H1 (cell line): ENCODE data around the gene HEBP2. TPM values are rescaled to one million over a fixed set of nuclear protein-coding genes. Genes with fewer than 3 reads are reported as not detected.

Source experiments
- CTCF ChIA-PET: fragments of 300-600 bp; sonication (Branson Sonifier 250); formaldehyde crosslinking; loops from one replicate; lab custom pipeline; 2021; ENCODE audit not compliant: partially characterized antibody; lab: Charles Lee
- POLR2A ChIA-PET: fragments of 300-600 bp; sonication (Branson Sonifier 250); formaldehyde crosslinking; loops from one replicate; lab custom pipeline; 2021; ENCODE audit warnings: inconsistent platforms; ENCODE audit not compliant: partially characterized antibody; lab: Charles Lee
- DNase-seq, 2 experiments: peaks; one replicate each; pipeline versions ENCODE4 v3.0.0 to v3.0.0-alpha.2; 2010 to 2022; ENCODE audit warnings: low spot score in 2 of 2, low read depth in 1 of 2, mixed read lengths in 1 of 2
- FAIRE-seq: peaks from 2 replicates; lab custom pipeline; 2011; peaks lifted over from hg19 to GRCh38; lab: Jason Lieb, UNC
- H2AFZ ChIP-seq: 2 replicates; pipeline ENCODE4 v1.8.1; 2012; ENCODE audit warnings: low read length, inconsistent platforms
- H2AK5ac ChIP-seq: 2 replicates; pipeline ENCODE4 v1.6.1; 2013; ENCODE audit warnings: low read depth, low read length
- H2BK120ac ChIP-seq: replicated peaks from 2 replicates; pipeline ENCODE3; 2013; ENCODE audit warnings: low read depth, low read length, inconsistent platforms
- H2BK12ac ChIP-seq: 2 replicates; pipeline ENCODE4 v1.6.1; 2013; ENCODE audit warnings: low read depth, low read length
- H2BK15ac ChIP-seq: 2 replicates; pipeline ENCODE4 v1.6.1; 2013; ENCODE audit warnings: low read length
- H2BK20ac ChIP-seq: 2 replicates; pipeline ENCODE4 v1.6.1; 2013; ENCODE audit warnings: low read length
- H2BK5ac ChIP-seq: 2 replicates; pipeline ENCODE4 v1.6.1; 2013; ENCODE audit warnings: low read depth, low read length
- H3K14ac ChIP-seq: 2 replicates; pipeline ENCODE4 v1.6.1; 2013; ENCODE audit warnings: inconsistent platforms; ENCODE audit not compliant: insufficient read length
- H3K18ac ChIP-seq: 2 replicates; pipeline ENCODE4 v1.6.1; 2013; ENCODE audit warnings: low read length; ENCODE audit errors: extremely low read depth
- H3K23ac ChIP-seq: 2 replicates; pipeline ENCODE4 v1.6.1; 2013; ENCODE audit warnings: inconsistent platforms; ENCODE audit not compliant: insufficient read length
- H3K23me2 ChIP-seq: 2 replicates; pipeline ENCODE4 v1.6.1; 2013; ENCODE audit warnings: low read depth, low read length
- H3K27ac ChIP-seq: 2 replicates; pipeline ENCODE4 v1.6.1; 2011; ENCODE audit warnings: low read depth, low read length, inconsistent platforms
- H3K27me3 ChIP-seq, 4 experiments: replicated peaks in 1 of 4; 1 replicate in 1 of 4; 2 replicates in 3 of 4; pipeline versions ENCODE4 v1.6.1 to v1.8.1; 2011 to 2013; ENCODE audit warnings: low read length in 3 of 4, mild to moderate bottlenecking in 3 of 4, inconsistent platforms in 2 of 4, mixed read lengths in 2 of 4, moderate library complexity in 1 of 4; ENCODE audit not compliant: control insufficient read depth in 3 of 4, insufficient read depth in 3 of 4; ENCODE audit errors: extremely low read depth in 1 of 4
- H3K36me3 ChIP-seq, 4 experiments: 2 replicates each; pipeline versions ENCODE4 v1.6.1 to v1.8.1; 2011 to 2013; ENCODE audit warnings: mild to moderate bottlenecking in 4 of 4, low read length in 3 of 4, moderate library complexity in 2 of 4, control low read depth in 1 of 4, inconsistent platforms in 1 of 4; ENCODE audit not compliant: insufficient read depth in 4 of 4, control insufficient read depth in 2 of 4
- H3K4ac ChIP-seq: replicated peaks from 2 replicates; pipeline ENCODE3; 2013; ENCODE audit warnings: low read length, low read depth, mixed read lengths, inconsistent platforms; ENCODE audit not compliant: insufficient read length
- H3K4me1 ChIP-seq, 4 experiments: replicated peaks in 1 of 4; 1 replicate in 1 of 4; 2 replicates in 3 of 4; pipeline versions ENCODE4 v1.6.1 to v1.8.1; 2011 to 2013; ENCODE audit warnings: low read length in 3 of 4, inconsistent platforms in 2 of 4, mixed read lengths in 1 of 4; ENCODE audit not compliant: insufficient read depth in 4 of 4, control insufficient read depth in 3 of 4
- H3K4me2 ChIP-seq, 2 experiments: 2 replicates each; pipeline versions ENCODE4 v1.6.1 to v1.8.1; 2011 to 2013; ENCODE audit warnings: low read depth in 2 of 2, low read length in 2 of 2, control low read depth in 1 of 2, inconsistent platforms in 1 of 2, mild to moderate bottlenecking in 1 of 2; ENCODE audit not compliant: insufficient read depth in 1 of 2
- H3K4me3 ChIP-seq, 4 experiments: fragments of 200-600, 300-600 bp in 1 of 4; sonication (generic), shearing (Covaris generic), sonication (Bioruptor Twin) in 1 of 4; 2 replicates each; pipeline versions ENCODE4 v1.5.1 to v1.8.1; 2011 to 2016; ENCODE audit warnings: low read length in 4 of 4, low read depth in 3 of 4, control low read depth in 2 of 4, inconsistent platforms in 2 of 4, mild to moderate bottlenecking in 2 of 4, mixed read lengths in 1 of 4, moderate library complexity in 1 of 4; ENCODE audit not compliant: insufficient read depth in 2 of 4; ENCODE audit errors: extremely low read depth in 1 of 4
- H3K56ac ChIP-seq: replicated peaks from 2 replicates; pipeline ENCODE3; 2013; ENCODE audit warnings: low read depth, mild to moderate bottlenecking, mixed read lengths, low read length, inconsistent platforms; ENCODE audit not compliant: insufficient read length
- H3K79me1 ChIP-seq: 2 replicates; pipeline ENCODE4 v1.6.1; 2013; ENCODE audit warnings: low read depth, low read length, control low read depth
- H3K79me2 ChIP-seq, 2 experiments: 2 replicates each; pipeline versions ENCODE4 v1.6.1 to v1.8.1; 2012 to 2013; ENCODE audit warnings: low read length in 2 of 2, mild to moderate bottlenecking in 2 of 2, inconsistent platforms in 1 of 2; ENCODE audit not compliant: insufficient read depth in 2 of 2, control insufficient read depth in 1 of 2
- H3K9ac ChIP-seq, 4 experiments: replicated peaks in 1 of 4; 1 replicate in 1 of 4; 2 replicates in 3 of 4; pipeline versions ENCODE4 v1.6.1 to v1.8.1; 2011 to 2013; ENCODE audit warnings: low read depth in 3 of 4, low read length in 3 of 4, control low read depth in 2 of 4, mild to moderate bottlenecking in 2 of 4, moderate library complexity in 2 of 4, inconsistent platforms in 1 of 4; ENCODE audit errors: extremely low read depth in 1 of 4
- H3K9me3 ChIP-seq, 2 experiments: 2 replicates each; pipeline versions ENCODE4 v1.6.1 to v1.8.1; 2012 to 2013; ENCODE audit warnings: mild to moderate bottlenecking in 2 of 2, moderate library complexity in 2 of 2, control low read depth in 1 of 2, inconsistent platforms in 1 of 2, low read depth in 1 of 2, low read length in 1 of 2, mixed read lengths in 1 of 2; ENCODE audit not compliant: insufficient read depth in 2 of 2
- H4K20me1 ChIP-seq, 2 experiments: replicated peaks in 1 of 2; 2 replicates each; pipeline versions ENCODE3 to v1.8.1; 2011 to 2013; ENCODE audit warnings: inconsistent platforms in 2 of 2, low read length in 2 of 2, mild to moderate bottlenecking in 1 of 2; ENCODE audit not compliant: insufficient read depth in 2 of 2, control insufficient read depth in 1 of 2
- H4K5ac ChIP-seq: 2 replicates; pipeline ENCODE4 v1.6.1; 2013; ENCODE audit warnings: low read length, low read depth, mixed read lengths, inconsistent platforms; ENCODE audit not compliant: insufficient read length
- H4K8ac ChIP-seq: 2 replicates; pipeline ENCODE4 v1.8.0; 2013; ENCODE audit warnings: mild to moderate bottlenecking, moderate library complexity, low read length, inconsistent platforms; ENCODE audit not compliant: insufficient read depth; ENCODE audit errors: extremely low read depth
- H4K91ac ChIP-seq: replicated peaks from 2 replicates; pipeline ENCODE3; 2013; ENCODE audit warnings: low read length, mixed read lengths, inconsistent platforms; ENCODE audit not compliant: insufficient read length
- ASH2L ChIP-seq: fragments of 200-600, 300-600 bp; sonication (generic); IDR thresholded peaks from one replicate; pipeline ENCODE4 v1.7.1; 2017; ENCODE audit warnings: low read length
- KDM1A ChIP-seq: fragments of 200-600, 300-600 bp; sonication (generic); IDR thresholded peaks from 2 replicates; pipeline ENCODE4 v1.7.1; 2016; ENCODE audit warnings: mild to moderate bottlenecking, low read length, borderline replicate concordance
- SIX5 ChIP-seq: IDR thresholded peaks from 2 replicates; pipeline ENCODE4 v1.6.1; 2011; ENCODE audit warnings: mild to moderate bottlenecking, low read depth, low read length
- polyA plus RNA-seq, 7 experiments: library from polyadenylated mRNA; depleted of rRNA in 3 of 7; stranded (reverse) in 5 of 7; unstranded in 2 of 7; fragments of >200 nt in 5 of 7; fragments of 200-250 nt in 2 of 7; gene quantifications; 1 replicate in 5 of 7; 2 replicates in 1 of 7; 4 replicates in 1 of 7; pipeline versions ENCODE4 v1.2.1 to v1.2.3, GENCODE V29; 2011 to 2013; ENCODE audit warnings: missing spikeins in 2 of 7, mixed read lengths in 2 of 7
- total RNA-seq: library from RNA; stranded (reverse); fragmentation: NEBNext Ultra II Directional; extraction: Animal tissue kit (Norgen Biotek cat#: 25700); gene quantifications from 2 replicates; pipeline ENCODE4 v1.2.1, GENCODE V29; 2021

Gene HEBP2
- total and polyA plus RNA-seq, 2 of the 8 experiments (the other 6 are each of a cell fraction or from before 2014, with no cell fraction given): 6.5 to 37.9 TPM

DNA sequence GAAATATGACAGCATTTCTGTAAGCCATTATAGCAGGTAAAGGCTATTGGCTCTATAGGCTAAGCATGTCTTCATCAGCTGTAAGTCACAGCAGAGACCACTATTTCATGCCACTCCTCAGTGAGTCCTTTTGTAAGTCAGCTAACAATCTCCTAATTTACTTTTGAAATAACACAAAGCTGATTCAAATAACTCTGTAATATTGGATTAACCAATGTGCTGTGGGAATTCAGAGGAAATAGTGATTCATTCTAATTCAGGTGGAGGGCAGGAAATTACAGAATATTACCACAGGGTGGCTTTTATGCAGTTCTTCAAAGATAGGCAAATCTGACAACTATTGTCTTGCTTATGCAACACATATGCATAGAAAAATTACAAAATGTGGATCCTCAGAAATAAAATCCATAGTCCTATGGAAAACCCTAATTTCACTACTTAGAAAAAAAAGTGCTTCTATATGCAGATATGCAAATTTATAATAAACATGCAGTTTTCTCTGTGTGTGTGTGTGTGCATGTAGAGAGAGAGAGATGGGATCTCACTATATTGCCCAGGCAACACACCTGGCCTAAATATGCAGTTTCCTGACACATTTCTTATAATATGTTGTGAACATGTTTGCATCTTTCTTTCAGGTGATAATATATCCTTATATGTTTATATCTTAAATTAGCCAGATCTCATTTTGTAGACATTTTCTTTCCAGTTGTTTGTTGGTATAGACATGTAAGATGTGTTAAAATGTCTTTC lies 31.1 kb upstream of the HEBP2 start:
- Histone ChIP-seq H3K4me3 (no peak overlapping the region), H2BK20ac (no peak overlapping the region), H3K4me2 (no peak overlapping the region), H3K4ac (no peak overlapping the region), H2BK5ac (no peak overlapping the region), H4K5ac (no peak overlapping the region), H3K79me1 (no peaks in the 10 kb centered on the region), H4K20me1 (no peaks in the 10 kb centered on the region), H3K9ac (no peak overlapping the region), H2AK5ac (no peak overlapping the region), H4K91ac (no peak overlapping the region), H3K27me3 (no peaks in the 10 kb centered on the region), H3K27ac (no peak overlapping the region), H3K4me1 (peaks cover 0 to 3% (median 1%) of the 10 kb centered on the region in 4 experiments; a peak in 2 of 7 replicates), H3K56ac (no peak overlapping the region), H2AFZ (no peak overlapping the region), H2BK120ac (no peak overlapping the region), H2BK15ac (no peak overlapping the region), H3K18ac (no peak overlapping the region), H2BK12ac (no peak overlapping the region), H3K23ac (no peak overlapping the region), H3K79me2 (no peaks in the 10 kb centered on the region), H3K23me2 (no peaks in the 10 kb centered on the region), H3K14ac (no peak overlapping the region), H3K36me3 (no peaks in the 10 kb centered on the region), H3K9me3 (no peaks in the 10 kb centered on the region), H4K8ac (no peak overlapping the region)
- FAIRE-seq (no peak), DNase-seq (no peak)
- CTCF ChIA-PET: interaction anchor here (0.6 to 1.1 kb wide), 2 partner anchors 17 to 395 kb away, joined by 3 read pairs; no protein-coding TSS in a partner anchor
- TF ChIP-seq KDM1A (no peak), SIX5 (no peak), ASH2L (no peak)
- POLR2A ChIA-PET: interaction anchor here (0.6 kb wide), 1 partner anchor 12 kb away, joined by 3 read pairs; no protein-coding TSS in a partner anchor
